Adrenal gland (tissue), 12 donors: ENCODE results near the gene HS3ST4. TPM values are rescaled to one million over a fixed set of nuclear protein-coding genes. Genes with fewer than 3 reads are reported as not detected.

Source experiments
- DNase-seq, 7 donors: peaks; one replicate each; pipeline ENCODE4 v3.0.0-alpha.2; 2019 to 2020
- H3K27ac ChIP-seq, 5 donors: fragments of 200-600 bp; sonication (generic) in 4 of 5; 1 replicate in 3 of 5; 2 replicates in 2 of 5; pipeline versions ENCODE4 v1.5.1 to v1.8.0; 2016 to 2020; ENCODE audit warnings: mild to moderate bottlenecking in 1 of 5
- H3K27me3 ChIP-seq: fragments of 200-600 bp; 2 replicates; pipeline ENCODE4 v1.8.0; 2021
- H3K36me3 ChIP-seq, 2 donors: fragments of 200-600 bp; replicated peaks in 1 of 2; 1 replicate in 1 of 2; 2 replicates in 1 of 2; pipeline versions ENCODE4 v1.5.1 to v1.8.0; 2018 to 2022
- H3K4me1 ChIP-seq, 2 donors: fragments of 200-600 bp; replicated peaks in 1 of 2; 1 replicate in 1 of 2; 2 replicates in 1 of 2; pipeline versions ENCODE4 v1.5.1 to v1.8.0; 2018 to 2021
- H3K4me3 ChIP-seq, 4 donors: fragments of 200-600 bp; sonication (generic) in 3 of 4; one replicate each; pipeline ENCODE4 v1.5.1; 2016 to 2018
- H3K9me3 ChIP-seq, 3 donors: fragments of 200-600 bp; sonication (generic) in 1 of 3; replicated peaks in 1 of 3; 1 replicate in 2 of 3; 2 replicates in 1 of 3; pipeline versions ENCODE4 v1.5.1 to v1.8.0; 2016 to 2021
- CTCF ChIP-seq, 6 experiments: fragments of 450-650 bp in 4 of 6; fragments of 200-600 bp in 2 of 6; sonication (generic) in 1 of 6; IDR thresholded peaks; 1 replicate in 5 of 6; 2 replicates in 1 of 6; pipeline versions ENCODE4 v1.5.1 to v1.8.0; 2016 to 2021; ENCODE audit warnings: antibody characterized with exemption in 6 of 6, mild to moderate bottlenecking in 2 of 6, moderate library complexity in 1 of 6
- POLR2A ChIP-seq, 2 donors: fragments of 450-650 bp; IDR thresholded peaks; one replicate each; pipeline ENCODE4 v1.6.1; 2017; ENCODE audit warnings: antibody characterized with exemption in 2 of 2, mild to moderate bottlenecking in 2 of 2, moderate library complexity in 1 of 2
- WGBS, 4 donors: extraction: QIAGEN DNeasy Blood & Tissue Kit in 2 of 4; methylation state at CpG; one replicate each; pipeline versions ENCODE4 v1.1.5 to v1.1.7; 2013 to 2017; 5-methylcytosine and 5-hydroxymethylcytosine counted together
- intact Hi-C, 2 donors: fragments of 100-400 bp; cut with DNase I; formaldehyde crosslinking; loops; one replicate each; pipeline versions ENCODE4 v1.14.1 to v1.15.0; 2022 to 2023
- polyA plus RNA-seq, 3 donors: library from polyadenylated mRNA; stranded (reverse); fragments of 200-250 nt in 2 of 3; fragments of 350-450 nt in 1 of 3; fragmentation: Illumina TruSeq in 1 of 3; extraction: RNeasy Lipid Tissue Mini Kit (QIAGEN cat#74804) in 1 of 3; gene quantifications; one replicate each; pipeline ENCODE4 v1.2.3, GENCODE V29; 2013 to 2014
- total RNA-seq, 9 donors: library from RNA; depleted of rRNA in 4 of 9; stranded (reverse); fragments of >200 nt in 4 of 9; fragments of 120-200 nt in 1 of 9; fragmentation: NEBNext Ultra II Directional in 1 of 9; extraction: Animal tissue kit (Norgen Biotek cat#: 25700) in 1 of 9; gene quantifications; one replicate each; pipeline versions ENCODE4 v1.1.0 to v1.2.4, GENCODE V29; 2013 to 2023
- donor health status: healthy with polysubstance abuse.
- donor health status: Bipolar disorder and iron deficiency.
- donor health status: DM: yes; HTN: yes; CAD: no.
- donor health status: DM: no; HTN: no; CAD: no.
- donor health status: DM: no; HTN: no; CAD: no.
- donor health status: DM: yes; HTN: yes; CAD: no.

The HS3ST4 gene
- total and polyA plus RNA-seq, 12 donors: 0.06 to 0.18 (median 0.08) TPM; not detected in 9

- WGBS, 4 donors: 68 to 87% (median 77%) methylated on average over 1 of the region's 1 CpG
- peaks cover 13% of the 10 kb centered on the region for H3K27me3 ChIP-seq
- no peak for DNase-seq
These were observed 15.8 kb downstream of the HS3ST4 start for GRCh38 chr16:25707553-25707952.

GRCh38 chr16:25707982-25708583 is 16.3 kb downstream of the HS3ST4 start:
- H3K36me3 ChIP-seq: no peaks in the 10 kb centered on the region
- peak in 4 of 7 donors; percentile 5 to 22 (median 14) for DNase-seq
- no peaks in the 10 kb centered on the region for H3K9me3 ChIP-seq
- peaks cover 13% of the 10 kb centered on the region for H3K27me3 ChIP-seq
- intact Hi-C loops: no loop called here
- H3K27ac ChIP-seq: no peak overlapping the region
- TF ChIP-seq POLR2A (IDR thresholded peaks at IDR 0.05) (no peak), CTCF (IDR thresholded peaks at IDR 0.05) (peak in 4 of 6 experiments; percentile 7 to 46 (median 20))
- H3K4me1 ChIP-seq: no peaks in the 10 kb centered on the region
- no peak overlapping the region for H3K4me3 ChIP-seq
- WGBS, 4 donors: 35 to 54% (median 42%) methylated on average over 3 of the region's 3 CpGs

More at GRCh38 chr16:25707553-25707952, 15.8 kb downstream of the HS3ST4 start:
- H3K4me3 ChIP-seq: no peak overlapping the region
- intact Hi-C loops: no loop called here
- H3K36me3 ChIP-seq: no peaks in the 10 kb centered on the region
- no peaks in the 10 kb centered on the region for H3K4me1 ChIP-seq
- H3K9me3 ChIP-seq: no peaks in the 10 kb centered on the region
- TF ChIP-seq POLR2A (IDR thresholded peaks at IDR 0.05) (no peak), CTCF (IDR thresholded peaks at IDR 0.05) (no peak)
- no peak overlapping the region for H3K27ac ChIP-seq

GRCh38 chr16:25709213-25709612 is 17.5 kb downstream of the HS3ST4 start:
- no peak for DNase-seq
- Histone ChIP-seq H3K4me3 (no peak overlapping the region), H3K27ac (no peak overlapping the region), H3K4me1 (no peaks in the 10 kb centered on the region), H3K36me3 (no peaks in the 10 kb centered on the region), H3K27me3 (peaks cover 17% of the 10 kb centered on the region), H3K9me3 (no peaks in the 10 kb centered on the region)
- TF ChIP-seq POLR2A (IDR thresholded peaks at IDR 0.05) (no peak), CTCF (IDR thresholded peaks at IDR 0.05) (no peak)
- 0 to 27% (median 16%) methylated on average over 4 to 7 of the region's 7 CpGs for WGBS, 4 donors
- intact Hi-C loops: no loop called here

- H3K27ac ChIP-seq: no peak overlapping the region
- peaks cover 16% of the 10 kb centered on the region for H3K27me3 ChIP-seq
- no peaks in the 10 kb centered on the region for H3K9me3 ChIP-seq
- no peak for DNase-seq
- 70 to 76% (median 72%) methylated on average over 13 of the region's 13 CpGs for WGBS, 4 donors
- TF ChIP-seq POLR2A (IDR thresholded peaks at IDR 0.05) (no peak), CTCF (IDR thresholded peaks at IDR 0.05) (no peak)
- H3K4me3 ChIP-seq: no peak overlapping the region
- intact Hi-C loops: no loop called here
- no peaks in the 10 kb centered on the region for H3K36me3 ChIP-seq
- H3K4me1 ChIP-seq: no peaks in the 10 kb centered on the region
These were observed 22.2 kb downstream of the HS3ST4 start for GRCh38 chr16:25713785-25714570.
